CD4-positive, alpha-beta T cell treated with Interferon gamma for 1 hour (primary cell): ENCODE results near the gene PITPNC1.
"Not testable (repeated sequence)": the region's sequence is repeated elsewhere in the genome, so short reads cannot be mapped to it uniquely, and the experiment has no call there.

Source experiments
- DNase-seq: peaks from one replicate; pipeline ENCODE4 v3.0.0-alpha.2; 2020

Gene PITPNC1

GRCh38 chr17:67635681-67636080 lies 258.6 kb downstream of the PITPNC1 start:
- no peak for DNase-seq

GRCh38 chr17:67636312-67636711 lies 259.2 kb downstream of the PITPNC1 start:
- DNase-seq: no peak

DNA sequence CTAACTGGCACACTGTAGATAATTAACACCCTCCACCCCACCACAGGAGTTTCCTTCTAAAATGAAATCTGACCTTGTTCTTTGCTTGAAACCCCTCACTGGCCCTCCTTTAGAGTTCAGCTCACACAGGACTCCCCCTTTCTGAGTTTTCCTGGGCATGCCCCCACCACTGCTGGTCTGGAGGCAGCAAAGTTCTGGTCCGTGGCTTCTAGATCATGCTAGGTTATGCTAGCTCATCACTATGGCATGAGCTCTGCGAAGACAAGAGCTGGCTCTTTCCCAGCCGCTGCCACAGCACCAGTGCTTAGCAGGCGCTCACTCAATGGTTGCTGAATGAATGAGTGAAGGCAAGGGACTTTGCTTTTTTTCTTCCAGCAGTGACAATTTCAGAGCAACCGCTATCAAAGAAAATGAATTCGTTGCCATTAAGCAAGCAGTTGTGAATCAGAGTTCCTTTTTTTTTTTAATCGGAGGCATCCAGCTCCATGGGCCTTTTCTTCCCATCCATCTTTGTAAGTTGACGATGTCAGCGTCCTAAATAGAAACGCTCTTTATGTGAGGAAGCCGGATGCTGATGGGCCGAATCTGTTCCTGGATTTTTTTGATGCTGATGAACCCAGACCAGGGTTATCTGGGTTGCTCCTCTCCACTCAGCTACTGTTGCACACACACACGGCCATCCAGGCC lies 259.9 kb downstream of the PITPNC1 start:
- DNase-seq: no peak

- no peak for DNase-seq
These were observed 261.0 kb downstream of the PITPNC1 start for GRCh38 chr17:67637901-67638641.

- no peak for DNase-seq
These were observed 261.8 kb downstream of the PITPNC1 start for GRCh38 chr17:67638871-67639270.

DNA sequence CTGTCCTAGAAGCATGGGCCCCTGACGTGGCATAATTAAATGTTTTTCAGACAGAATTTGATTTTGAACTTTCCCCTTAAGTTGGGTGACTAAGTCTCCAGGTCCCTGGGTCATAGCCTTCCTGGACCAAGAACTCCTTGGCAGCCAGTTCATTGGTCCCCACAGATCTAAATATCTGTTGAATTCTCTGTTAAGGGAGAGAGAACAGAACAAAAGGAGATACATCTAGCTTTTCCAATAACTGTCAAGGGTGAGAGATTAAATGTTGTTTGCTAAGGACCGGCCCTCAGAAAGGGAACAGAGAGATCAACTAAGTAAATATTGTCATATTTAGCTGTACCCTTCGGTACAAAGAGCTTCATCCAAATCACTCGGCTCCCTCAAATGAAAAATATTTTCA lies 262.5 kb downstream of the PITPNC1 start:
- DNase-seq: no peak

GRCh38 chr17:67639979-67640378 lies 262.9 kb downstream of the PITPNC1 start:
- DNase-seq: no peak

DNA sequence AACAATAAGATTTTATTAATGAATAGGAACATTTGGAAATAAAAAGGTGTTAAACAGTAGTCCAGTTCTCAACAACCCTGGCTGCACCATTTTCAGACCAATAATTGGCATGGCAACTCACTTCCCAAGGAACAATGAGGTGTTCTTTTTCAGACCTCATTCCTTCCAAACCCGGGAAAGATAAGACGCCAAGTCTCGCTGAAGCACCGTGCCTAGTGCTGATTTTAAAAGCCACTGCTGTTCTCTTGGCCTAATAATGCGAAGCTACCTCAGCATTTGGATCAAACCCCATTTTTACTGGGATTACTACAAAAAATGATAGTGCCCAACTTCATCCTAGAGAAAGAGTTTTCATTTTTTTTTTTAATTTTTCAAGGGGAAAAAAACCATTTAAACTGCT lies 265.4 kb downstream of the PITPNC1 start:
- no peak for DNase-seq

- DNase-seq: no peak
These were observed 267.0 kb downstream of the PITPNC1 start for GRCh38 chr17:67644061-67644460.

DNA sequence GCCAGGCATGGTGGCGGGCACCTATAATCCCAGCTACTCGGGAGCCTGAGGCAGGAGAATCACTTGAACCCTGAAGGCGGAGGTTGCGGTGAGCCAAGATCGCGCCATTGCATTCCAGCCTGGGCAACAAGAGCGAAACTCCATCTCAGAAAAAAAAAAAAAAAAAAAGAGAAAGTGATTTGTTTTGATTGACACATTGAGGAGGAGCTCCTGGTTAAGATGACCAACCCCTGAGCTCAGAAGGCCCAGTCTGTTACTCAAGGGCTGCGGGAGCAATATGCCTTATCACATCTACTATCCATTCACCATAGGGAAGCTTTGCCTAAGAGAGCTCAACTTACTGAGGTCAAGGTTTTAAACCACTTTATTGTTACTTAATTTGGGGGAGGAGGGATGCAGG lies 268.1 kb downstream of the PITPNC1 start:
- DNase-seq: not testable (repeated sequence)

GRCh38 chr17:67646472-67646871 lies 269.4 kb downstream of the PITPNC1 start:
- DNase-seq: no peak

DNA sequence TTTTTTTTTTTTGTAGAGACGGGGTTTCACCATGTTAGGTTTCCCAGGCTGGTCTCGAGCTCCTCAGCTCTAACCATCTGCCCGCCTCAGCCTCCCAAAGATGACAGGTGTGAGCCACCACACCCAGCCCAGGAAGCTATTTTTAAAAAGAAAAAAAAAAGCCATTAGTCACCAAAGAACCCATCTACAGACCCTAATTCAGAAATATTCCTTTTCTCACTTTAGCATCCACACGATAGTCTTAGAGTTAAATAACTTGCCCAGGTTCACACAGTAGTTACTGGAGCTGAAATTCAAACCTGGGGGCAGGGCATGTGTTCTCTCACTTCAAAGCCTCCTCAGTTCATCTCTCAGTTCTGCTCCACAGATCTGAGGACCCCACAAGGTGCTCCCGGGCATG lies 270.4 kb downstream of the PITPNC1 start:
- DNase-seq: no peak

GRCh38 chr17:67648032-67648905 lies 271.2 kb downstream of the PITPNC1 start:
- no peak for DNase-seq

DNA sequence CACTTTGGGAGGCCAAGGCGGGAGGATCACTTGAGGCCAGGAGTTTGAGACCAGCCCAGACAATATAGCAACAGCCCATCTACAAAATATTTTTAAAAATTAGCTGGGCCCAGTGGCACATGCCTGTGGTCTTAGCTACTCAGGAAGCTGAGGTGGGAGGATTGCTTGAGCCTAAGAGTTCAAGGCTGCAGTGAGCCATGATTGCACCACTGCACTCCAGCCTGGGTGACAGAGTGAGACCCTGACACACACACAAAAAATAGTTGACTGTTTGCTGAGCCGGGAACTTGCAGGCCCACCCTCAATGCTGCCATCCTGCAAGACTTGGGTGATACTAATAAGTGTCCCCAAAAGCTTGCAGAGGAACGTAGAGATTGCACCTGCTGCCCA lies 271.8 kb downstream of the PITPNC1 start:
- not testable (repeated sequence) for DNase-seq

GRCh38 chr17:67649891-67650290 lies 272.8 kb downstream of the PITPNC1 start:
- no peak for DNase-seq

DNA sequence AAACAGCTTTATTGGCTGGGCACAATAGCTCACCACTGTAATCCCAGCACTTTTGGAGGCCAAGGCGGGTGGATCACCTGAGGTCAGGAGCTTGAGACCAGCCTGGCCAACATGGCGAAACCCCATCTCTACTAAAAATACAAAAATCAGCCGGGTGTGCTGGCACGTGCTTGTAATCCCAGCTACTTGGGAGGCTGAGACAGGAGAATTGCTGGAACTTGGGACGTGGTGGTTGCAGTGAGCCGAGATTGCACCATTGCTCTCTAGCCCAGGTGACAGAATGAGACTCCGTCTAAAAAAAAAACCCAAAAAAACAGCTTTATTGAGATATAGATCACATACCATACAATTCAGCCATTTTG lies 274.1 kb downstream of the PITPNC1 start:
- DNase-seq: not testable (repeated sequence)

- no peak for DNase-seq
These were observed 275.4 kb downstream of the PITPNC1 start for GRCh38 chr17:67652433-67652832.

DNA sequence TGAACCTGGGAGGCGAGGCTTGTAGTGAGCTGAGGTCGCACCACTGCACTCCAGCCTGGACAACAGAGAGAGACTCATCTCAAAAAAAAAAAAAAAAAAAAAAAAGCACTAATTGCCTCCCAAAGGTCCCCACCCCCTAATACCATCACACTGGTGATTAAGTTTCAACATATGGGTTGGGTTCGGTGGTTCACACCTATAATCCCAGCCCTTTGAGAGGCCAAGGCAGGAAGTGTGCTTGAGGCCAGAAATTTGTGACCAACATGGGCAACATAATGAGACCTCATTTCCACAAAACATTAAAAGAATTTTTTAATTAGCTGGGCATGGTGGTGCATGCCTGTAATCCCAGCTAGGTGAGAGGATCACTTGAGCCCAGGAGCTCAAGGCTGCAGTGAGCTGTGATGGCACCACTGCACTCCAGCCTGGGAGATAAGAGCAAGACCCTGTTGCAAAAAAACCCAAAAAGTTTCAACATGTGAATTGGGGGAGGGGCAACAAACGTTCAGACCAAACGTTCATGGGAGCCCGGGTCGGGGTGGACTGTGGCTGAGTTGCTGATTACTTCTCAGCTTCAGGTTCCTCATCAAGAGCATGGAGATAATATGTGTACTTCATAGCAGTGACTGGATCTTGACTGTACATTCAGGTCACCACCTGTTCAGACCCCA lies 278.5 kb downstream of the PITPNC1 start:
- no peak for DNase-seq

DNA sequence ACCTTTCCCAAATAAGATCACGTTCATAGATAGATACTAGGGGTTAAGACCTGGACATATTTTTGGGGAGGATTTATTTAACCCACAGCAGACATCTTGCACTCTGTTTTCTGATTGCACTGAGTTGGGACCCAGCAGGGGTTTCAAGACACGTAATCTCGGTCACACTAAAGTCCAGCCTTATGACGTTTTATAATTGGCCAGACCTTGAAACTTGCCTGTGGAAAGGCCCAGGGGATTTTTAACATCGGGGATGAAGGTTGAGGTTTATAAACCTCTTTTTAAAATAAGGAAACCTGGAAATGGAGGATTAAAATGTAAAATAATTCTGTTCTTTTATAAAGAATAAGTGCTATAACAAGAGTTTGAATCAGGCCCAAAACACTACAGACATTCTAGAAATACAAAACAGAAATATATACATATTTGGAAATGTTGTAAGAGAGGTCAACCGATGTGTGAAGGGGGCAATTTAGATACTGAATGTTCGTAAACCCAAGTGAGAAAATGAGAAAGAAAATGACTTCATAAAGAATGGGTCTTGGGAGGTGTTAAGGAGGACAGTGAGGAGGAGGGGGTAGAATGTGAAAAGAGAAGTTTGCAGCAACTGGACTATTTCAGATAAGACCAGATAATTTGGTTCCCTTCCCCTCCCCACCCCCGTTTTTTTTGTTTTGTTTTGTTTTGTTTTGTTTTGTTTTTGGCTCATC lies 279.6 kb downstream of the PITPNC1 start:
- no peak for DNase-seq

- no peak for DNase-seq
These were observed 280.5 kb downstream of the PITPNC1 start for GRCh38 chr17:67657596-67657995.

GRCh38 chr17:67658265-67658664 lies 281.2 kb downstream of the PITPNC1 start:
- no peak for DNase-seq

GRCh38 chr17:67659028-67659427 lies 281.9 kb downstream of the PITPNC1 start:
- no peak for DNase-seq
